ENCODE measurements around the gene PRDM15.
A peak's percentile ranks its signal among the peaks of the same experiment; 100 is the strongest.

The PRDM15 gene

GRCh38 chr21:41916888-41917433 is 37.8 kb upstream of the PRDM15 start:
- TF ChIP-seq, protein P1, sequence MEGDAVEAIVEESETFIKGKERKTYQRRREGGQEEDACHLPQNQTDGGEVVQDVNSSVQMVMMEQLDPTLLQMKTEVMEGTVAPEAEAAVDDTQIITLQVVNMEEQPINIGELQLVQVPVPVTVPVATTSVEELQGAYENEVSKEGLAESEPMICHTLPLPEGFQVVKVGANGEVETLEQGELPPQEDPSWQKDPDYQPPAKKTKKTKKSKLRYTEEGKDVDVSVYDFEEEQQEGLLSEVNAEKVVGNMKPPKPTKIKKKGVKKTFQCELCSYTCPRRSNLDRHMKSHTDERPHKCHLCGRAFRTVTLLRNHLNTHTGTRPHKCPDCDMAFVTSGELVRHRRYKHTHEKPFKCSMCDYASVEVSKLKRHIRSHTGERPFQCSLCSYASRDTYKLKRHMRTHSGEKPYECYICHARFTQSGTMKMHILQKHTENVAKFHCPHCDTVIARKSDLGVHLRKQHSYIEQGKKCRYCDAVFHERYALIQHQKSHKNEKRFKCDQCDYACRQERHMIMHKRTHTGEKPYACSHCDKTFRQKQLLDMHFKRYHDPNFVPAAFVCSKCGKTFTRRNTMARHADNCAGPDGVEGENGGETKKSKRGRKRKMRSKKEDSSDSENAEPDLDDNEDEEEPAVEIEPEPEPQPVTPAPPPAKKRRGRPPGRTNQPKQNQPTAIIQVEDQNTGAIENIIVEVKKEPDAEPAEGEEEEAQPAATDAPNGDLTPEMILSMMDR (IDR thresholded peaks at IDR 0.05; ENCODE audit: poor library complexity, severe bottlenecking), result peak; percentile 5
- no peaks in the 10 kb centered on the region for H3K9me3 ChIP-seq (ENCODE audit: severe bottlenecking)
- ATAC-seq (ENCODE audit: low read depth) (no peak), DNase-seq (ENCODE audit: low spot score) (no peak)
- H3K36me3 ChIP-seq (ENCODE audit: low read depth), result peaks cover 29% of the 10 kb centered on the region
- H3K27ac ChIP-seq (ENCODE audit: poor library complexity, severe bottlenecking), result no peak overlapping the region
- no peaks in the 10 kb centered on the region for H3K4me1 ChIP-seq (ENCODE audit: insufficient read depth, poor library complexity, severe bottlenecking)
- no peak overlapping the region for H3K4me3 ChIP-seq (ENCODE audit: severe bottlenecking)
- no peaks in the 10 kb centered on the region for H3K27me3 ChIP-seq (ENCODE audit: insufficient read depth, poor library complexity, severe bottlenecking)

DNA sequence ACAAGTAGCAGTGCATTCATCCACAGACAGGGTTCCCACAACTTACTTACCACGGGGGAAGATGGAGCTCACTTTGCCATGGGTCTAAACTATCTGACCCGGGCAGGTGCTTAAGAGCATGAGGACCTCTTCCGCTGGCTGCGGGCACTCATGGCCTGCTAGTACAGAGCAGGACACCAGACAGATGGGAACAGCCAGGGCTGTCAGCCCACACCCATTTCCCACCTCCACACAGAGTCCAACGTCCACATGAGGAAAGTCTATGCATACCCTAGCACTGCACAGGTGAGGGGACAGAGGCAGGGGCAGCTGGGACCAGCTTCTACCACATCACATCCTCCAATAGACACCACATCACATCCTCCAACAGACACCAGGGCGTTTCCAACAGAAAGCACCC is 35.8 kb upstream of the PRDM15 start:
- Histone ChIP-seq H3K27me3 (ENCODE audit: insufficient read depth, poor library complexity, severe bottlenecking) (no peaks in the 10 kb centered on the region), H3K4me1 (ENCODE audit: insufficient read depth, poor library complexity, severe bottlenecking) (no peaks in the 10 kb centered on the region), H3K36me3 (ENCODE audit: low read depth) (peaks cover 41% of the 10 kb centered on the region), H3K27ac (ENCODE audit: poor library complexity, severe bottlenecking) (no peak overlapping the region), H3K9me3 (ENCODE audit: severe bottlenecking) (no peaks in the 10 kb centered on the region), H3K4me3 (ENCODE audit: severe bottlenecking) (no peak overlapping the region)
- no peak for ATAC-seq (ENCODE audit: low read depth)
- no peak for DNase-seq (ENCODE audit: low spot score)
- TF ChIP-seq, protein P1 (IDR thresholded peaks at IDR 0.05; ENCODE audit: poor library complexity, severe bottlenecking), result no peak

DNA sequence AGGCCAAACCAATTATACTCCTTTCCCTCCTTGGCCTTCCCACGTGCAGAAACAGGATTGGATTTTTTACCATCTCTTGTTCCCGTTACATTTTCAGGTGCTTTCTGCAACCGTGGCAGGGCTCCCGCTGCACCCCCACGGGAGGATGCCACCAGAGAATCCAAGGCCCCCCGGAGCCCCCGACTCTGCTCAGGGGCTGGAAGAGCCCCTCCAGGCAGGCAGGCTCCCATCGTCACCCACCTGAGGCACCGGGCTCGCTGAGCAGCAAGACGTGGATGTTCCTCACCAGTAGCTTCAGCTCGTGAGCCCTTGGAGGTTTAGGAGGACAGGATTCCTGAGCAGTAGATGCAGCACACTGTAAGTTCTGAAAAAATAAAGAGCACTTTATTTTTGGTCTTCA is 35.2 kb upstream of the PRDM15 start:
- DNase-seq (ENCODE audit: low spot score) (no peak), ATAC-seq (ENCODE audit: low read depth) (no peak)
- TF ChIP-seq, protein P1 (IDR thresholded peaks at IDR 0.05; ENCODE audit: poor library complexity, severe bottlenecking), result no peak
- H3K27me3 ChIP-seq (ENCODE audit: insufficient read depth, poor library complexity, severe bottlenecking), result no peaks in the 10 kb centered on the region
- no peaks in the 10 kb centered on the region for H3K4me1 ChIP-seq (ENCODE audit: insufficient read depth, poor library complexity, severe bottlenecking)
- H3K36me3 ChIP-seq (ENCODE audit: low read depth), result peaks cover 41% of the 10 kb centered on the region
- no peak overlapping the region for H3K27ac ChIP-seq (ENCODE audit: poor library complexity, severe bottlenecking)
- H3K4me3 ChIP-seq (ENCODE audit: severe bottlenecking), result no peak overlapping the region
- H3K9me3 ChIP-seq (ENCODE audit: severe bottlenecking), result no peaks in the 10 kb centered on the region

DNA sequence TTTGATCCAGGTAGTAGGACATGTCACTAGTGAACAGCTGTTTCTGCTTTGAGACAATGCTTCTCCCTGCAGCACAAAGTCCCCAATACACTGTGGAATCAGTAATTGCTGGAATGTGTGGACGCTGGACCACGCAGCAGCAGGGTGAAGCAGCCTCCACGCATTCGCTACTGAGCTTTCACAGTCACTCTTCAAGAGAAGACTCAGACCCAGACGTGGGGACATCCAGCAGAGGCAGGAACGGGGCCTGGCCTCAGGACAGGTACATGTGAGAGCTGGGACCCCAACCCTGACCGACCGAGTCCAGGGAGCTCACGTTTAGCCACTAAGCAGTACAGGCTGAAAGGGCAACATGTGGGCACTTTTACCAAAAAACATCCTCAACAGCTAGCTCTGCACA is 34.1 kb upstream of the PRDM15 start:
- Histone ChIP-seq H3K27me3 (ENCODE audit: insufficient read depth, poor library complexity, severe bottlenecking) (no peaks in the 10 kb centered on the region), H3K36me3 (ENCODE audit: low read depth) (peaks cover 48% of the 10 kb centered on the region), H3K4me1 (ENCODE audit: insufficient read depth, poor library complexity, severe bottlenecking) (no peaks in the 10 kb centered on the region), H3K27ac (ENCODE audit: poor library complexity, severe bottlenecking) (no peak overlapping the region), H3K9me3 (ENCODE audit: severe bottlenecking) (no peaks in the 10 kb centered on the region), H3K4me3 (ENCODE audit: severe bottlenecking) (no peak overlapping the region)
- DNase-seq (ENCODE audit: low spot score) (no peak), ATAC-seq (ENCODE audit: low read depth) (no peak)
- TF ChIP-seq, protein P1 (IDR thresholded peaks at IDR 0.05; ENCODE audit: poor library complexity, severe bottlenecking), result no peak

DNA sequence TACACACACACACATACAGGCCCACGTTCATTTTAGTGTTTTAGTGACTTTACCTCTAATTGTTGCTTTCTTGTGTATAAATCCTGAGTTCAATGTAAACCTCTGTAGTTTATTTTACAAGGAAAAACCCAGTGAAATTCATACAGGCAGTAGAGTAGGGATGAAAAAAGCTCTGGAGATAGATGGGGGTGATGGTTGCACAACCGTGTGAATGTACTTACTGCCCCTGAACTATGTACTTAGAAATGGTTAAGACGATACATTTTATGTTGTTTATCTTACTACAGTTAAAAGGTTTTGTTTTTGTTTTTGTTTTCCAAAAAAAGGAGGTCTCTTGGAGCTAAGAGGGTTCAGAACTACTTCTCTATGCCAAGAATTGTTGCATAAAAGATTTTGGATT is 29.7 kb upstream of the PRDM15 start:
- no peak for DNase-seq (ENCODE audit: low spot score)
- Histone ChIP-seq H3K4me1 (ENCODE audit: insufficient read depth, poor library complexity, severe bottlenecking) (no peaks in the 10 kb centered on the region), H3K27ac (ENCODE audit: poor library complexity, severe bottlenecking) (no peak overlapping the region), H3K4me3 (ENCODE audit: severe bottlenecking) (no peak overlapping the region), H3K36me3 (ENCODE audit: low read depth) (peaks cover 21% of the 10 kb centered on the region), H3K27me3 (ENCODE audit: insufficient read depth, poor library complexity, severe bottlenecking) (no peaks in the 10 kb centered on the region), H3K9me3 (ENCODE audit: severe bottlenecking) (no peaks in the 10 kb centered on the region)
- ATAC-seq (ENCODE audit: low read depth), result no peak
- TF ChIP-seq, protein P1 (IDR thresholded peaks at IDR 0.05; ENCODE audit: poor library complexity, severe bottlenecking), result no peak
